HG03097 (cell line): ENCODE measurements around the gene RAB22A.
A peak's percentile ranks its signal among the peaks of the same experiment; 100 is the strongest.

ENCODE experiments used
- ATAC-seq: cut with Tn5 transposase; IDR thresholded peaks from one replicate; pipeline ENCODE4 v1.9.1; 2021; ENCODE audit not compliant: unreplicated experiment, low FRiP score

The RAB22A gene, protein sequence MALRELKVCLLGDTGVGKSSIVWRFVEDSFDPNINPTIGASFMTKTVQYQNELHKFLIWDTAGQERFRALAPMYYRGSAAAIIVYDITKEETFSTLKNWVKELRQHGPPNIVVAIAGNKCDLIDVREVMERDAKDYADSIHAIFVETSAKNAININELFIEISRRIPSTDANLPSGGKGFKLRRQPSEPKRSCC

DNA sequence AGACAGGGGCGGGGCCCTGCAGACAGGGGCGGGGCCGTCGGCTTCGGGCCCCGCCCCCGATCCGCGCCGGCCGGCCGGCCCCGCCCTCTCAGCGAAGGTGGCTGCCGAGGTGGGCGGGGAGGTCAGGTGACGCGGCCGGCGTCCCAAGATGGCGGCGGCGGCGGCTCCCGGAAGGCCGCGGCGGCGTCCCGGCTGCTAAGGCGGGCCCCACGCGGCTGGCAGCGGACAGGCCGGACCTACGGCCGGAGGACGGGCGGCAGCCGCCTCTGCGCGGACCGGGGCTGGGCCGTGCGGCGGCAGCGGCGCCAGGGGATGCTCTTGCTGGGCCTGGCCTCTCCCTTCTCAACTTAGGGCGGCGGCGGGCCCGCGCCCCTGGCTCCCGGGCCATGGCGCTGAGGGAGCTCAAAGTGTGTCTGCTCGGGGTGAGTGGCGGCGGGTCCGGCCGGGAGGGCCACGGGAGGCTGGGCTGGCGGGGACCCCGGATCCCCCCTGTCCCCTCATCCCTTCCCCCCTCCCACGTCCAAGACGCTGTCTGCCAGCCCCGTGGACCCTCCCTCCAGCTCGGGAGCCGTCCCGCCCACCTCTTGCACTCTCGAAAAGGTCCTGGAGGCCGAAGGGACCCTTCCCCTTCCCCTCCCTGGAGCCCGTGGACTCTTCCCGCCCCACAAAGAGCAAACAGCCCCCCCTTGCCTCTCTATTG, at the start of gene RAB22A:
Gene RAB22A, plus strand, starts transcription at position 125 of the 700 bp plus-strand sequence. Its CDS starts 262 bp downstream, at position 387.
- ATAC-seq, result peak; percentile 70

DNA sequence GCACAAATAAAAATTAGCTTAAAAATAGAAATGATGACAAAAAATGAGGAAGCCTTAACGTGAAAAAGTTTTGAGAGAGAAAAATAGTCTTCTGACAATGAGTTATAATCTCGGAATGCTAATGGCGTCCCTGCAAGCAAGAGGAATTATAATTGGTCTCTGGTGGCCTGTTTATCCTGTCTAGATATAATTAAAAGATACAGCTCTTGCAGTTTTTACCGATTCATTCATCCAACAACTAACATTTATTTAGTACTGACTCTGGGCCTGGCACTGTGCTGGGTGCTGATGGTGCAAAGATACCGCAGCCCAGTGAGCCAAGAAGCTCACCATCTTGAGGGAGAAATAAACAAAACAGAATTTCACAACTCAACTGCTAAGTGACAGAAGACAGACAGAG, 49.5 kb upstream of the RAB22A start:
- no peak for ATAC-seq

DNA sequence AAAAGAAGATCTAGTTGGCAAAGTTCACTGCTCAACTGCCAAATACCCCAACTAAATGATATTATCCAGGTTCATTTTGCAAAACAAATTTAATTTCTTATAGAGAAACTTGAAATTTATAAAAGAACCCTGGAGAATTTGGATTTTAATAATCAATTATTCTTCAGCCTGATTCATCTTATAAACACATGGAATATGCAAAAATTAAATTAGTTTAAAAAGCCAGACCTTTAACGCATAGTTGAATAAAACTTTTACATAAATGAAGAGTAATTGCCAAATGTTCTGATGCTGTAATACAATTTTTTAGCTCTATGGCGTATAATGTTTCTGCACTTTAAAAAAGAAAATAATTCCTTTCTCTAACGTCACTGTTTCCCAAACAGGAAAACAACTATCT, 47.9 kb upstream of the RAB22A start:
- no peak for ATAC-seq

- no peak for ATAC-seq
Measured at GRCh38 chr20:58264271-58264670, 45.2 kb upstream of the RAB22A start.

- no peak for ATAC-seq
Measured at GRCh38 chr20:58267389-58268215, 41.9 kb upstream of the RAB22A start.

DNA sequence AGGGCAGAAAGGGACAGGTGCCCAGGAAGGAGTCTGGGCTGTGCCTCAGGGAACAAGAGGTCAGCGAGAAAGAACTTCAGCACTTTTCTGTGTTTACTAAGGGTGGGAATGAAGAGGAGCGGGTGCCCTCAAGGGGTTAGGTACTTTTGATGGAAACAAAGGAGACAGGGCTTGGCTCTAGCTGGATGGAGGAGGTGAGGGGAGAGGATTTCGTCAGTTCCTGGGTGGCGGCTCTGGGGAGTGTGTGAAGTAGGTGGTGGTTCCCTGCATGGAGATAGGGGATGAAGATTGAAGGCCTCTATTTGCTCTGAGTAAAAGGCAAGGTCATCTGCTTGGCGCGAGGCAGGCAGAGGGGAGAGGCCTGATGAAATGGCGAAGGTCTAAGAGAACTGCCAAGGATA, 41.1 kb upstream of the RAB22A start:
- ATAC-seq, result no peak

DNA sequence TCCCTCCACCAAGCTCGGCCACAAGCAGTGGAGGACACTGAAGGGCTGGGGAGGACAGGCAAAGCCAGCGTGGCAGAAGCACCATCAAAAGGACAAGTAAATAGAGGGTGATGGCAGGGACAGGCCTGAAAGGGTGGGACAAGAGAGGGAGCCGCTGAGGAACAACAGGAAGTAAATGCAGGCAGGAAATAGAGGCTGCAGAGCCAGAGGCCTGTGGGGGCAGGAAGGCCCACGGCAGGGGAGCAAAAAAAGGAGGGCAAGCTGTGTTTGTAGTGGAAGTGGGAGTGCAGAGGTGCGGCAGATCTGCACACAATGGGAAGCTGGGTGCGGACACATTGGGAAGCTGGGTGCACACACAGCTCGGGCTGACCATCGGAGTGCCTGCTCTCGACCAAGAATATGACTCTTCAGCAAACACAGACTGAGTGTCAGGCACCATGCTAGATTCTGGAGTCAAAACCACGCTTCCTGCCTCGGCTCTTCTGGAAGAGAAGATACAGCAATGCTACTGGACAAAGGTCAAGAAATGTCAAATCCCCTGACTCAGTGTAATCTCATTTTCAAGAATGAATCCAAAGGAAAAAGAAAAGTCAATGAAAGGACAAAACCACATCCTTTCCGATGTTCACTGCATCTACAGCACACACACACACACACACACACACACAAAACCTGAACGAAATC, 40.4 kb upstream of the RAB22A start:
- no peak for ATAC-seq

DNA sequence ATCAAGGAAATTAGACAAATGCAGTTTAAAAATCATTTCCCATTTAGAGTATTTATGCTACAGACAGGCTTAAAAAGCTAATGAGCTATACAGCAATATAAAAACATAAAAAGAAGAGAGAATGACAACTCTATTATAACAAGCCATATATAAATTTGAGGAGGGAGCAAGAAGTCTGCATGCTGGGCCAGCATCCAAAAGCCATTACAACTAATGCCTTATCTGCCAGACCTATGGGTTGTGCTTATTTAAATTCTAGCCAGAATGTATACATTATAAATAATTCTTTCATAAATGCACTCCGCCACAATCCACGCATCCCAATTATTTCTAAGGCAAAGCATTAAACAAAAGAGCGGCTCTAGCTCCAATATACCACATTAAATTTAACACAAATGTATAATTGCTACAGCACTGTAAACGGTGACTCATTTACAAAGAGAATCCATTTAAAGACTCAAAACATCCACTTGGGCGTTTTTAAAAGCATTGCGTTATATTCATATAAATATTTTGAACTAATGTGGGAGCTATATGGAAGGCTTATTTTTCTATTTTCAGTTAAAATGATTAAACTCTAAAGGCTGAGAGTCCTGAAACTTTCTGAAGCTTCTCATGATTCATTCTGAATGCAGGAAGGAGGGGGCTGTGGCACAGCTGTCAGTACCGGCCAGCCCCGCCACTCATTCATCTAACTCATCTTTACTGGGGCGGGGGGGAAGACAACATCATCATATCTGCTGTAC, 37.7 kb upstream of the RAB22A start:
- ATAC-seq, result no peak

GRCh38 chr20:58274384-58274783, 35.1 kb upstream of the RAB22A start:
- ATAC-seq, result no peak

DNA sequence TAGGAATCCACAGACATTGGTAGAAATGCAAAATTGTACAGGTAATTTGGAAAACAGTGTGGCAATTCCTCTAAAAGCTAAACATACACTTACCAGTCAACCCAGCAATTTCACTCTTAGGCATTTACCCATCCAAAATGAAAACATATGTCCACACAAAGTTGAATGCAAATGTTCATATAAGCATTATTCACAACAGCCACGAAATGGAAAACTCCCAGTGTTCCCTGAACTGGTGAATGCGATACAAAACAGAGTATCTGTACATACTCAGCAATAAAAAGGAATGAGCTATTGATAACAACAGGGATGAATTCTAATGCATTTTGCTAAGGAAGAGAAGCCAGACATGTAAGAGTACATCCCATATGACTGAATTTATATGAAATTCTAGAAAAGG, 32.4 kb upstream of the RAB22A start:
- no peak for ATAC-seq

DNA sequence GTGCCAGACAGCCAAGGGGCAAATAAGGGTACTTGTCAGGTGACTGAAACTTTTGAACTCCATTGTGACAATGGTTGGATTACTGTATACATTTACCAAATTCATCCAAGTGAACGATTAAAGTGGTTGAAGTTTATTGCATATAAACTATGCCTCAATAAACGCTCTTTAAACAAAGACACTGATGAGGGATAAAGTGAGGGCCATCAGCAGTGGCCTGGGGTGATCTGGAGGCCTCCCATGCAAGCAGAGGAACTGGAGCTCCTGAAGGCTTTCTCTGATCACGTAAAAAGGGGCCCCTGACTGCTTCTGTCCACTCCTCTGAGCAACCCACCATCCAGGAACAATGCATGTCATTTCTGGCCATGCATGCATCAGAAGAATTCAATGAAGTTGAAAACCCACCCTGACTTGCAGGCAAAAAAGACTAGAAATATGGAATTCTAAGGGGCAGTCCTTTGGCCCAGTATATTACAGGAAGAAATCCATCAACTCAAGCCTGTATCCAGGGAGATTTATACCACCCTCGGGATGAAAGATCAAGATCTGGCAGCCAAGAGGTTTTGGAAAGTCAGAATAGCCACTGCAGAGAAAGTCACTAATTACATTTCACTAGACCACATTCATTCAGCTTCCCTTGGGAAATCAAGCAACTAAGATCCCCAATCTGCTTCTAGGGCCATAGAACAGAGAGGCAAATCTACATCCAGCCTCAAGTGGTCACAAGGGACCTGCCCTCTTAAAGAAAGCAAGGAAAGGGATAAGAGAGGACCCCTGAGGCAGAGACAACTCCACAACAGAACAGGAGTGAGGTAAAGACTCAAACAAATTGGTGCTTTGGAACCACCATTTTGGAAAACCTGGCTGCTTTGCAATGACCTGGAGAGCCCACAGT, 31.7 kb upstream of the RAB22A start:
- no peak for ATAC-seq

DNA sequence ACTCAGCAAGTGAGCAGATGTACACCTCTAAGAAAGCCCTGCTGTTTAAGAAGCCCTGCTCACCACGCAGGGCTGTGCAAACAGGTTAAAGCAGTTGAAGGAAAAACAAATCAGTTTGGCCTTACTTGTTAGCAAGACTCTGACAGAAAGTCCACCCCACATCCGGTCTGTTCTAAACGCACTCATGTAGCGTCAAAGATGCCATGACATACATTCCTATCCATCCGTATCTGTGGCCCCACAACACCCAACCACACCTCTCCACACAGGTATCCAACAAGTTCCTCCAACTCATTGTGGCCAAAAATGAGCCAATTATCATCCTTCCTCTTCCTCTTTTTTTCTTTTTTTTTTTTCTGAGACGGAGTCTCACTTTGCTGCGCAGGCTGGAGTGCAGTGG, 22.8 kb upstream of the RAB22A start:
- ATAC-seq, result no peak

DNA sequence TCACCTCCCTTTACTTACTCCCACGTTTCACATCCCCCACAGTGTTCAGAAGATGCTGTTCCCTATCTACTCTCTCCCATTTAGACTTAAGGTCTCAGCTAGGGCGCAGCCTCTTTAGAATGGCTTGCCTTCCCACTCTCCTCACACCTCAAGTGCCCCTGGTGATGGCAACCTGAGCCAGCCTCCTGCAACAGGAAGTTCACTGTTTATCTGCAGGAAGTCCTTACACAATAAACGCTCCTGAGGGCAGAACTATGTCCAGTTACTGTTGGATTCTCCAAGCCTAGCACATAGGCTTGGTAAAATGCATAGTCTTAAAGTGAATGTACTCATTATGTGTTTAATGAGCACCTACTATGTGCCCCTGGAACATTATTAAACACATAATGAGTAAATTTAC, 21.9 kb upstream of the RAB22A start:
- no peak for ATAC-seq

DNA sequence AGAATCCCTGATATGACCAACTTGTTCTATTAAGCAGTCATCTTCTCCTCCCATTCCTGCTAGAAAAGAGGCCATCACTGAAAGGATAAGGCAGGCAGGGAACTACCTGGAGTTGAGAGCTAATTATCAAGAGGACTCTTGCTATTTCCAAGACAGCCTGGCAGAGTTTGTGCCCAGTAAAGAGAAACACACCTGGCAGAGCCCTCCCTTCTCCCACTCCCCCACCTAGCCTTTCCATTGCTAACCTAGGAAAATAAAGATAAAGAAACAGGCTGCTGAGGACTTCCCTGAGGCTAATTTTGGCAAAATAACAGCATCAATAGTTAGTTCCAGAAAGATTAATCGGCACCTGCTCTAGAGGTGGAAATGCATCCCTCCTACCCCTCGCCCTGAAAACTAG, 20.4 kb upstream of the RAB22A start:
- ATAC-seq, result no peak

- ATAC-seq, result no peak
Measured at GRCh38 chr20:58293453-58293852, 16.1 kb upstream of the RAB22A start.

GRCh38 chr20:58294497-58295455, 14.7 kb upstream of the RAB22A start:
- ATAC-seq, result no peak

- ATAC-seq, result no peak
Measured at GRCh38 chr20:58296051-58296837, 13.3 kb upstream of the RAB22A start.
